HG02885 (cell line): ENCODE data around the gene CCL1.

Experiments used
- ATAC-seq: cut with Tn5 transposase; IDR thresholded peaks from one replicate; pipeline ENCODE4 v1.9.1; 2021; ENCODE audit warnings: mild to moderate bottlenecking; ENCODE audit not compliant: unreplicated experiment, poor library complexity

The CCL1 gene

GRCh38 chr17:34384271-34384670, 21.2 kb upstream of the CCL1 start:
- ATAC-seq = no peak

- no peak for ATAC-seq
Observed at GRCh38 chr17:34383216-34383615, 20.2 kb upstream of the CCL1 start.

GRCh38 chr17:34382621-34383124, 19.6 kb upstream of the CCL1 start:
- ATAC-seq = no peak

DNA sequence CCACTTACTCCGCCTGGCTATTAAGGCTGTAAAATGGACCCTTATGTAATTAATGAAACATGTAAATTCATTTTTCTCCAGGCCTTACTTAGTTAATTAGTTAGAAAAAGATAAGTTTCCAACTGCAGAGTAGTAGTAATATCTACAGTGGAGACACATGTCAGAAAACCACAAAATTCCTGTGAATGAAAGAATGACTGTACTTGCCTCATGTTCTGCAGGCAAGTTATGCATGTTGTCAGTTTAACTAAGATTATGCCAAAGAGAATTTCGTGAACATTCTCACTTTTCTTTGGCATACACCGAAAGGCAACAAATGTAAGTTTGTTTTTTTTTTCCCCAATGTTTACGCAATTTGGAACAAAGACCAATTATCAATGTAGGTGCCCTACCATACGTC, 16.8 kb upstream of the CCL1 start:
- ATAC-seq = no peak

- peak; percentile 77 for ATAC-seq
Observed at GRCh38 chr17:34378664-34379101, 15.7 kb upstream of the CCL1 start.

DNA sequence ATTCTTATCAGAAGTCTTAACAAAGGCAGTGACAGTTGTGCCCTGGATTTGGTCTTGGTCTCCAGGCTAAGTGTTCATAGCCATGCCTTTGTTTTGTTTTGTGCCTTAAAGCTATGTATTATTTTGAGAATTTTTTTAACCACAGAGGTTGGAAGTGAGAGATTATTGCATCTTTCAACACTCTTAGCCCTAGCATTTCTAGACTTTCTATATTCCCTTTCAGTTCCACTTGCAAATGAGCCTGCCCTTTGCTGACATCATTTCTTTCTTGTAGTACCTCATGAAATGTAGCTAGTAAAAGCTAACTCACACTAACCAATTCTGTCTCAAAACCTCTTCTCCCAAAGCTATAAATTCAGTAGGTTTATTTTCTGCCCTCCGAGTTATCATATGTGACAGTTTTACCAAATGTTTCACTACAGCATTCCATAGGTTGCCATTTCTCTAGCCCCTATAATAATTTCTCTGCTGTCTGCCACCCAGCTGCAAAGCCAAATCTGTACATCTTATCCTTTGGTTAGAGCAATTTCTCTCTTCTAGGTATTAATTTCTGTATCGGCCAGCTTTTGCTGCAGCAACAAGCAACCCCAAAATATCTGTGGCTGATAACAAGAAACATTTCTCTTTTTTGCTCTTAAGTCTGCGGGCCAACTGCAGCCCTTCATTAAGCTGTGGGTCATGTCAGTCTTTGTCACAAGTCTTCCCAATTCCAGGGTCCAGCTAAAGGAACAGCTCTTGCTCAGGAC, 14.2 kb upstream of the CCL1 start:
- ATAC-seq = no peak

DNA sequence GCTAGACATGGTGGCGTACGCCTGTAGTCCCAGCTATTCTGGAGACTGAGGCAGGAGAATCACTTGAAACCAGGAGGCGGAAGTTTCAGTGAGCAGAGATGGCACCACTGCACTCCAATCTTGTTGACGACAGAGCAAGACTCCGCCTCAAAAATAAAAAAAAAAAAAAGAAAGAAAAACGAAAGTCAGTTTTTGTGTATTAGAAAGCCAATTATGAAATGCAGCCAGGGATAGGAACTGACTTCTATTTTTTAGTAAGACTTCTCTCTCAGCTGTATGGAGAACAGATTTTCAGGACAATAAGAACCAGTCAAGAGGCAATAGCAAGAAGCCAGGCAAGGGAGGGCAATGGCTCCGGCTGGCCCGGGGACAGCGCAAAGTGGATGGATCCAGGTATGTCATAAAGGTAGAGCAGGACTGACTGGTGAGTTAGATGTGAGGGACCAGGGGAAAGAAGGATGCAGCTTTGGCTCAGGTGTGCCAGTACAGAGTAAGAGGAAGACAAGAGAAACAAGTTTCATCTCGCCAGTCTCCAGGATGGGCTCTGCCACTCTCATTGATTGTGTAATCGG, 12.5 kb upstream of the CCL1 start:
- ATAC-seq = no peak

DNA sequence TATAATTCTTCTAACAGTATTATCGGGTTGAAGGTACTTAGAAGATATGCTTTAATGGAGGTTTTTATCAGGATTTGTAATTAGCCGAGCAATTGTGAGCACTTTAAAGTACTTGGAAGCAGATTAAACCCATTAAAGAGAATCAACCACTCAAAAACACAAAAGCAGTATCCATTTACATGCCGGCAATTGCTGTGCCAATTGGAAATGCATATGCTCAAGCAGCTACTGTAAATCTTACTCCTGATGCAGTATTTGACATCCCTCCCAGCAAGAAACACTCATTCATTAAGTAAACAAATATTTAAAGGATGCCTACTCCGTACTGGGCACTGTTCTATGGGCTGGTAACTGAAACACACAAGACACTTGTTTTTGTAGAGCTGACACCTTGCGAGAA, 11.4 kb upstream of the CCL1 start:
- ATAC-seq = no peak

DNA sequence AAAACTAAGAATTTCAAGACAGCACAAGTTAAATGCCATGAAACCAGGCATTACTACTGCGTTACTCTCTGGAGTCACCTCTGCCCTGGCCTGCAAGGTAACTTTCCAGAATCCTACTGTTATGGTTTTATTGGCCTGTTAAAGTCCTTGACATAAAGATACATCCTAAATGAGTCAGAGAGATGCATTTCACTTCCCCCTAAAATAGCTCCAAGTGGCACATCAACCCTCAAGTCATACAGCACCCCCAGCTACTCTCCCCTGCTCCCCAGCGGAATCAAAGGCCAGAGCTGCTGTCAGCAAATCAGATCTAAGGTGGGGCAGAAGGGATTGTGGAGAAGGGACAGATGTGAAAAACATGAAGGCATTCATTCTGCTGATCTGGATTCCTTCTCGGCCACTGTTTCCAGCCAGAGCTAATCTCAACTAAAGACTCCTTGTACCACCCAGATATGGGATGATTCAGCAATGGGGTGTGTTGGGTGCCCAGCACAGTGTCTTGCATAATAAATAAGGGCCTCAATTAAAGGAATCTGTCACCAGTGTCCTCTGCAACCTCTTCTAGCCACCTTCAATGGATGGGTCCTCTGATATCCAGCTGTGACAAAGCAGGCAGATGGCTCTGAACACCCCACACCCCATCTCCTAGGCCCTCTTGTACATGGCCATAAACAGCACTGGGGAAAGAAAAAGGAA, 8.5 kb upstream of the CCL1 start:
- no peak for ATAC-seq

GRCh38 chr17:34370997-34371395, 8.0 kb upstream of the CCL1 start:
- no peak for ATAC-seq

DNA sequence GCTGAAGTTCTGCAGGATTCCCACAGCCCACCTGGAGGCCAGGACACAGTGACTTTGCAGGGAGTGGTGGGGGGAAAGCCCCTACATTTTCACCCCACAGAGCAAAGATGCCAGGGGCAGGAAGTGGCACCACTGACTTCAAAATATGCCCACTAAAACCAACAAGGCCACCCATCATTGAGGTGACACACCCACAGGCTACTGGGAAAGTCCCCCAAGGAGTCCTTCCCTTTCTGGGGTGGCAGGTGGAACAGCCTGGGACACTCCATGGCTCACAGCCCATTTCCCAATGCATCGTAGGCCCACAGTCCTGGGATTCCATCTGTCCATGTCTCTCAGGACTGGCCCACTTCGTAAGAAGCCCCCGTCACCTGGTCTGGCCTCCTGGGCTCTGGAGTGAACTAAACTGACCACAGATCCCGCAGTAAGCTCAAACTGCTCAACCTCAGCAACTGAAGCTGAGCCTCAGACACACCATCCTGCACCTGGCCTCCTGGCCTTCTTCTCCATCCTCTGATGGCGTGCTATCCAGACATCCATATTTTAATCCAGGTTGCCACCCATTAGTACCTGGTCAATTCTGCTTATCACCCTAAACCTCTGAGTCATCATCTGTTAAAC, 7.5 kb upstream of the CCL1 start:
- no peak for ATAC-seq

- ATAC-seq = no peak
Observed at GRCh38 chr17:34369571-34369970, 6.5 kb upstream of the CCL1 start.

DNA sequence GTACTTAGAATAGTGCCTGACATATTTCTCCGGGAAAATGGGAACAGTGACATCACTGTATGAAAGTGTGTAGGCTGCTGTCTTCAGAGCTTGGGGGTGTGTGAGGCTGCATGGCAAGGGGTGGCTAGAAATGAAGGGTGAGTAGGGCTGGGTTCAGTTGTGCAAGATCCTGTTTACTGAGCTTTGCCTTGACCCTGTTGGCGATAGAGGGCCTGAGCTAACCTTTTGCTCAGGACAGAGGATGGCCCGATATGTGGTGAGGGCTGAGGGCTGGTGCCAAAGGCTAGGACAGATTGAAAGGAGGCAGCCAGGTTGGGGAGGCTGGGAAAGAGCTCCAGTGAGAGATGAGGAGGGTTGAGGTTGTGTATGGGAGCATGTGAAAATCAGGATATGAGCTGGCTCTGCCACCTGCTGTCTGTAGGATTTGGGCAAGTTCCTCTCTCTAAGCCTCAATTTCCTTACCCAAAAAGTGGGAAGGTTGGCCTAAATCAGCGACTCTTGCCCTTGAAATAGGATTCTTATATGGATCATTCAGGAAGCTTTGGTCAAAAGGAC, 6.0 kb upstream of the CCL1 start:
- no peak for ATAC-seq

- ATAC-seq = no peak
Observed at GRCh38 chr17:34368196-34368945, 5.3 kb upstream of the CCL1 start.

- ATAC-seq = no peak
Observed at GRCh38 chr17:34367486-34368195, 4.6 kb upstream of the CCL1 start.

GRCh38 chr17:34366529-34367107, 3.6 kb upstream of the CCL1 start:
- ATAC-seq = no peak

DNA sequence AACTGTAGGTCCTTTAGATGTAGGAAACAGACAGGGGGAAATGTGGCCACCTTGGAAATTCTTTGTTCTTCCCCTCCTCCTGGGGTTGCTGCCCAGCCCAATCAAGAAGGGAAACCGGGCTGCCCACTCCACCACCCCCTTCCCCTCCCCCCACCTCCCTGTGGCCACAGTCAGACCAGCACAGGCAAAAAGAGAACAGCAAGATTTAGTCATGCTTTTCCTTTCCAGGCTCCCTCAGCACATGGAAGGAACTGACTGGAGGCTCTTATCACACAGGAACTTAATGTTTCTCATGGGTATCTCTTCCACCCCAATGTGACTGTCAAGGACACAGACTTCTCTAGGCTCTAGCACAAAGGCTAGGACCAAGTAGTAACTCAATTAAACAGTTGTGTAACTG, 3.0 kb upstream of the CCL1 start:
- ATAC-seq = no peak

DNA sequence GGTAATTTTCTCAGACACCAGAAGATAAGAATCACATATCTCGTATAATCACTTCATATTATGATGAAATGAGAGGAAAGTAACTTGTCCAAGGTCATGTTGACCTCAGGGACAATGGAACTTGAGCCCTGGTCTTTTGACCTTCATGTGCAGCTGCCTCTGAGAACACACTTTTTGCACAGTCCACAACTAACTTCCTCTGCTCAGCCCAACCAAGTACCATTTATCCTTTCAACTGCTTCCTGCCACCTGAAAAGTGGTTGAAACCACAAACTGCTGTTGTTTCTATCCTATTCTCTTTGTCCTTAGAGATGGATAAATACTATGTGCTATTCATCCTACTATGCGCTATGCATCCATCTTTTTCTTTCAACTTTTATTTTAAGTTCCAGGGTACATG, 2.3 kb upstream of the CCL1 start:
- no peak for ATAC-seq

DNA sequence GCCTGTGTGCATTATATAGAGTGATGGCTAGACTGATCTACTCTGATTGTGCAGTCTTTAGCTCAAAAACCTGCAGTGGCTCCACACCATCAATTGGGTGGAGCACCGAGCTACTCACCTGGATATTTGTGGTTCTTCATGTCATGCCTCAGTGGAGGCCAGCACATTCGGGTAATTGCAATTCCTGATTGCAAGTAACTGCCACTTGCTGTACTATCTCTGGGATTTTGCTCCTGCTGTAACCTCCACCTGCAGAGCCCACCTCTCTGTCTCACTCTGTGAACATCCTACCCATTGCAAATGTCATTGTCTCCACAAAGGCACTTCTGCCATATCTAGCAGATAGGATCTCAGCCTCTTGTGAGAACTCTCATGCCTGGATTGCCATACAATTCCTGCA, 1.7 kb upstream of the CCL1 start:
- ATAC-seq = no peak
